NB4 (cell line): Measurements from ENCODE around the gene DCTN5.

Source experiments
- MAX ChIP-seq: IDR thresholded peaks from 2 replicates; pipeline ENCODE4 v1.6.1; 2011; ENCODE audit warnings: low read depth, low read length
- POLR2A ChIP-seq: IDR thresholded peaks from 2 replicates; pipeline ENCODE4 v1.6.1; 2011; ENCODE audit warnings: mild to moderate bottlenecking; ENCODE audit not compliant: insufficient read length; ENCODE audit errors: extremely low read depth
- TF ChIP-seq, protein P1 (sequence below): IDR thresholded peaks from one replicate; pipeline ENCODE4 v1.5.1; 2012; ENCODE audit warnings: low read depth, low read length

GRCh38 chr16:23676924-23677480 is 35.7 kb downstream of the DCTN5 start:
- TF ChIP-seq, protein P1, sequence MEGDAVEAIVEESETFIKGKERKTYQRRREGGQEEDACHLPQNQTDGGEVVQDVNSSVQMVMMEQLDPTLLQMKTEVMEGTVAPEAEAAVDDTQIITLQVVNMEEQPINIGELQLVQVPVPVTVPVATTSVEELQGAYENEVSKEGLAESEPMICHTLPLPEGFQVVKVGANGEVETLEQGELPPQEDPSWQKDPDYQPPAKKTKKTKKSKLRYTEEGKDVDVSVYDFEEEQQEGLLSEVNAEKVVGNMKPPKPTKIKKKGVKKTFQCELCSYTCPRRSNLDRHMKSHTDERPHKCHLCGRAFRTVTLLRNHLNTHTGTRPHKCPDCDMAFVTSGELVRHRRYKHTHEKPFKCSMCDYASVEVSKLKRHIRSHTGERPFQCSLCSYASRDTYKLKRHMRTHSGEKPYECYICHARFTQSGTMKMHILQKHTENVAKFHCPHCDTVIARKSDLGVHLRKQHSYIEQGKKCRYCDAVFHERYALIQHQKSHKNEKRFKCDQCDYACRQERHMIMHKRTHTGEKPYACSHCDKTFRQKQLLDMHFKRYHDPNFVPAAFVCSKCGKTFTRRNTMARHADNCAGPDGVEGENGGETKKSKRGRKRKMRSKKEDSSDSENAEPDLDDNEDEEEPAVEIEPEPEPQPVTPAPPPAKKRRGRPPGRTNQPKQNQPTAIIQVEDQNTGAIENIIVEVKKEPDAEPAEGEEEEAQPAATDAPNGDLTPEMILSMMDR: no peak
- TF ChIP-seq POLR2A (no peak), MAX (no peak)
